LHCN-M2 (cell line): ENCODE measurements around the gene MAN2B2. TPM values are rescaled to one million over a fixed set of nuclear protein-coding genes. Genes with fewer than 3 reads are reported as not detected.
"Not testable (repeated sequence)": the region's sequence is repeated elsewhere in the genome, so short reads cannot be mapped to it uniquely, and the experiment has no call there.

Source experiments
- DNase-seq: peaks from one replicate; pipeline ENCODE4 v3.0.0-alpha.2; 2012; ENCODE audit warnings: low read depth
- total RNA-seq: library from RNA; depleted of rRNA; stranded (reverse); fragments of >200 nt; gene quantifications from 2 replicates; pipeline ENCODE4 v1.2.3, GENCODE V29; 2014

The MAN2B2 gene
- total RNA-seq, 1 experiment from 2014 or later = 32.5 TPM

DNA sequence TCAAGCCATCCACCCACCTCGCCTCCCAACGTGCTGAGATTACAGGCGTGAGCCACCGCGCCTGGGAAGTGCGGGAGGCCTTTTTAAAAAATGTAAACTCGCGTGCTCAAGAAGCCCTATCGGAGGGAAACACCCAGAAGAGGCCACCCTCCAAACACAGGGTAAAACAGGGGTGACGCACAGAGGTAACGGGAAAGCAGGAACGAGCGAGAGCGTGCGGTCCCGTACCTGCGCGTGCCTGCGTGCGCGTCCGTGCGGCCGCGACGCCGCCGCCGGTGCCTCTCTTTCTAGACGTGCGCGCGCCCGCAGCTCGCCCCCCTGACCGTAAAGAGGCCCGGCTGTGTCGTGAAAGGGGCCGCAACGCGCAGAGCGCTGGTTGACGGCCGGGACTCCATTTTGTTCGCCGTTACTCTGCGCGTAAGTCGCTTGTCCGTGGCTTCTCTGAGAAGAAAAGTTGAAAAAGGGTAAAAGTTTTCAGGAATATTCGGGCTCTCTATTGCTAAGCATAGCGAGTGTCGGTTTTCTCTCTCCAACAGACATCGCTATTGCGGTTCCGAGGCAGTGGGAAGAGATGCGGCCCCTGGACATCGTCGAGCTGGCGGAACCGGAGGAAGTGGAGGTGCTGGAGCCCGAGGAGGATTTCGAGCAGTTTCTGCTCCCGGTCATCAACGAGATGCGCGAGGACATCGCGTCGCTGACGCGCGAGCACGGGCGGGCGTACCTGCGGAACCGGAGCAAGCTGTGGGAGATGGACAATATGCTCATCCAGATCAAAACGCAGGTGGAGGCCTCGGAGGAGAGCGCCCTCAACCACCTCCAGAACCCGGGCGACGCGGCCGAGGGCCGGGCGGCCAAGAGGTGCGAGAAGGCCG is 65.5 kb downstream of the MAN2B2 start, which contains the start of gene MRFAP1:
Gene MRFAP1, plus strand, starts transcription at position 394 of the 872 bp plus-strand sequence. Its CDS starts 178 bp downstream, at position 572.
- DNase-seq = peak; percentile 91

DNA sequence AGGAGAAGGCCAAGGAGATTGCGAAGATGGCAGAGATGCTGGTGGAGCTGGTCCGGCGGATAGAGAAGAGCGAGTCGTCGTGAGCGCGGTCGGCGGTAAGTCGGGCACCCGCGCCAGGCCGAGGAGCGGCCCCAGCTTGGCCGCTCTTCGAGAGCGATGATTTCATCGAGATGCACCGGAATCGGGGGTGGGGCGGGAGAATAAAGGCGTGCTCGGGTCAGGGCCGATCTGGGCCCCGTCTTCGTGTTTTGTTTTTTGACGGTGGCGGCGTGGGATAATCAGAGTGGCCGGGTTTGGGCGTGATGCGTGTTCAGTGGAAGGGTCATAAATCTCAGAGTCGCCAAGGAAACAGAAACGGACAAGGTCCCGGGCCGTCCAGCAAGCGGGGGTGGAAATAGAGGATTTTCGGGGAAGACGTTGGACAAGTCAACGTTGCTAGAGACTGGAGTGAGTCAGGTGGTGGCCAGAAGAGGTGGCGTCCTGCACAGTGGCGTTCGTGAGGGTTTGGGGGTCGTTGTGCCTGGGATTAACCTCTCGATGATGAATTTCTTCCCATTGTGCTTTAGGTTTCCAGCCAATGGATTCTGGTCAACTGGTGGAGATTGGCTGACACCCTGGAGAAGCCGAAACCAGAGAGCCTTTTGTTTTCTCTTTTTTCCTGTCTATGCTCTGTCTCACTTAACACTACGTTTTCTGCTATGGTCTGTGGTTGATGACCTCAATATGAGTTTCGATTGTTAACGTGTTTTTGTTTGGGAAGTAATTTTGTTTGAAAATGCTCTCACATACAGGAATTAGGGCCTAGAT is 66.4 kb downstream of the MAN2B2 start:
- peak; percentile 57 for DNase-seq

- DNase-seq = no peak
These were observed 67.0 kb downstream of the MAN2B2 start for GRCh38 chr4:6641971-6642320.

- DNase-seq = no peak
These were observed 68.3 kb downstream of the MAN2B2 start for GRCh38 chr4:6643141-6643847.

DNA sequence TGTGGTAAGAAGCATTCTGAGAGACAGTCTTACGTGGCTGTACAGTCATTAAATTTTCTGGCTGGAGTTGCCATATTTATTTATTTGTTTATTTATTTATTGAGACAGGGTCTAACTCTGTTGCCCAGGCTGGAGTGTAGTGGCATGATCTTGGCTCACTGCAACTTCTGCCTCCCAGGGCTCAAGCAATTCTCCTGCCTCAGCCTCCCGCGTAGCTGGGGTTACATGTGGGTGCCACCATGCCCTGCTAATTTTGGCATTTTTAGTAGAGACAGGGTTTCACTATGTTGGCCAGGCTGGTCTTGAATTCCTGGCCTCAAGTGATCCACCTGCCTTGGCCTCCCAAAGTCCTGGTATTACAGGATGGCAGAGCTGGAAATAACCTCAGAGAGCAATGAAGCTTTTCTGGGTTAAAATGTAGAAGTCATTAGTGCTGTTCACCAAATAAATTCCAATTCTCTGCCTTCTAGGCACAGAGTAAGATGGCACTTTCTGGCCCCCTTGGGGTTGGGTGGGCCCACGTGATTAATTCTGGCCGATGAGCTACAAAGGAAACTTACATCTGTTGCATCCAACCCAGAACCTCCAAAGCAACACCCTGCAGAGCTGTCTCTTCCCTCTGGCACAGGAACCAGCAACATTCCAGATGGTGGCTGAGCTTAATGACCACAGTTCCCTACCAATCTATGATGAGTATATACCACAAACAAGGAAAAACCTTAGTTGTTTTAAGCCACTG is 70.0 kb downstream of the MAN2B2 start:
- DNase-seq = no peak

- no peak for DNase-seq
These were observed 72.2 kb downstream of the MAN2B2 start for GRCh38 chr4:6647169-6647568.

DNA sequence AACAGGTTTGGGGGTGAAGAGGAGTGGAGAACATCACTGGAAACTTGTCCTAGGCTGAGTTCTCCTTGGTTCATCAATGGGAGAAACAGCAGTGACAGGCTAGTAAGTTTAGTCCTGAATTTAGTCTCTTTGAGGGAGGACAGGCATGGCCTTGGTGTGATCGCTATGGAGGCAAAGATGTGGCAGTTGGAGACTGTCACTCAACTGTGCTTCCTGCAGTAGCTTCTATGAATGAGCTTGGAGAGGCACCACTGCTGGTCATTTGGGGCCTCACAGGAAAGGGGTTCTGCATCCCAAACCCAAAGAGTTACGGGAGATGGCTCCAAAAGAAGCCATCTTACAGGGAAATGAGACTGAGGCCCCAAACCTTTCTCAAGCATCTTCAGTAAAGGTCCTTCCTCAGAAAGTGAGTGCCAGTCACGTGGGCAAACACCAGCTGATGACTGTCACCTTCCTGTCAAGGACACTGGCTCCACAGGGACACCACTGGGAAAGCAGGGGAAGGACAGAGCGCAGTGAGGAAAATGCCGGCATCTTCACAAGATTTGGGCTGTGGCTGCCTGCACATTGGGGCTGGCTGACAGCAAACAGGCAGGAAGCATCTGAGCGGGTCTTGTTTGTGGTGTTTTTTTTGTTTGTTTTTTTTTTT is 72.7 kb downstream of the MAN2B2 start:
- no peak for DNase-seq

DNA sequence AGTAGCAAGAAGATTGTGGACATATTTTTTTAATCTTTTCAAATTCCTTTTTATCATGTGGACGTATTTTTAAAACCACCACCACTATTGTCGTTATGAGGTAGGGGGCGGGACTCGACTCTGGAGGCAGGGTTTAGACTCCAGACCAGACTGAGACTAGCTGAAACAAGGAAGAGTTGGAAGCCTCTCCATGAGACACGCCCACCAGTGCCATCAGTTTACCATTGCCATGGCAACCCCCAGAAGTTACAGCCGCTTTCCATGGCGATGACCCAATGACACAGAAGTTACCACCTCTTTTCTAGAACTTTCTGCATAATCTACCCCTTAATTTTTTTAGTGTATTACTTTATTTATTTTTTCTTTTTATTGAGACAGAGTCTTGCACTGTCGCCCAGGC is 74.2 kb downstream of the MAN2B2 start:
- DNase-seq = no peak

DNA sequence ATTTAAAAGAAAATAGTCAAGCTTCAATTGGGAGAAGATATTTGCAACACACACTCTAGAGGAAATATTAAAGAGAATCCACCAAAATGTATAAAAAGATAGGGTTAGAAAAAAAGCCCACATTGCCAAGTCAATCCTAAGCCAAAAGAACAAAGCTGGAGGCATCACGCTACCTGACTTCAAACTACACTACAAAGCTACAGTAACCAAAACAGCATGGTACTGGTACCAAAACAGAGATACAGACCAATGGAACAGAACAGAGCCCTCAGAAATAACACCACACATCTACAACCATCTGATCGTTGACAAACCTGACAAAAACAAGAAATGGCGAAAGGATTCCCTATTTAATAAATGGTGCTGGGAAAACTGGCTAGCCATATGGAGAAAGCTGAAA is 79.2 kb downstream of the MAN2B2 start:
- DNase-seq = not testable (repeated sequence)

- not testable (repeated sequence) for DNase-seq
These were observed 80.3 kb downstream of the MAN2B2 start for GRCh38 chr4:6655291-6655690.

DNA sequence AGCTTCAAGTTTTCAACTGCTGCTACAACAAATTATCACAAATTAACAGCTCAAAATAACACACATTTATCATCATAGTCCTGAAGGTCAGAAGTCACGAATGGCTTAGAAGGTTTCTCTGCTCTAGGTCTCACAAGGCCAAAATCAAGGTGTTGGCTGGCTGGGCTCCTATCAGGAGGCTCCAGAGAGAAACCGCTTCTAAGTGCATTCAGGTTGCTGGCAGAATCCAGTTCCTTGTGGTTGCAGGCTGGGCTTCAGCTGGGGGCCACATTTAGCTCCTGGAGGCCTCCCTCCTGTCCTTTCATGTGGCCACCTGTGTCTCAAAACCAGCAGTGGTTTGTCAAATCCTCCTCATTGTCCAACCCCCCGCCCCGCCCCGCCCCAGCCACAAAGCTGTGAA is 80.9 kb downstream of the MAN2B2 start:
- DNase-seq = no peak

GRCh38 chr4:6657242-6658208 is 82.5 kb downstream of the MAN2B2 start:
- DNase-seq = no peak

DNA sequence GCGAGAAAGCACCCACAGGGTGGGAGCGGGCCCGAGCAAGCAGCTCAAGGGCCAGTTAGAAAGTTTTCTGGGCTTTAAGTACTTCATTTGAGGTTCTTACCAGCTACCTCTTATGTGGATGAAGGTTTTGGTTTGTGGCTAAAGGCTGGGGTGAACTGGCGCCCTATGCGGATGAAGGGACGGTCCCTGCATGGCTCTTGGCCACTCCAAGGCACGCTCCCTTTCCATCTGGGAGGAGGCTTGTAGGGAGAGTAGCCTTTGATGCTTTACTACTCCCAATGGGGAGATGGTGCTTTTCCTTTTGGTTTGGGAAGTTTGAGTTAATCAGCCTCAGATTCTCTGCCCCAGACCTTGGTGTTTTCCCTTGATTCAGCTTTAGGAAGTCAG is 83.2 kb downstream of the MAN2B2 start:
- DNase-seq = no peak

DNA sequence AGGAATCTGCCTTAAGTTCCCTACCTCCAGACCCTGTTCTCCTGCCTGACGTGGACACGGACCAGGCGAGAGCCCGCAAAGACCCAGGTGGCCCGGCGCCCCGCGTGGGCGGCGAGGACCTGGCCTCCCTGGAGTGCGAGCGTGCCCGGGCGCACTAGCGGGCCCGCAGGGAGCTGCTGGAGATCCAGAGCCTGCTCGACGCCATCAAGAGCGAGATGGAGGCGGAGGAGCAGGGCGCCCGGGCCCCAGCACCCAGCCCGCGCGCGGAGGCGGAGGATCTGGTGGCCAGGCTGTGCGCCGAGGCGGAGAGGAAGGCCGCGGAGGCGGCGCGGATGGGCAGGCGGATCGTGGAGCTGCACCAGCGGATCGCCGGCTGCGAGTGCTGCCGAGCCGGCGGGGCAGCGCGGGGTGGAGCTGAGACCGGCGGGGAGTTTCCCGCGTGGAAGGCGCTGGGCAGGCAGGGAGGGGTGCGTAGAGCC is 83.6 kb downstream of the MAN2B2 start:
- no peak for DNase-seq

GRCh38 chr4:6659897-6660296 is 84.9 kb downstream of the MAN2B2 start:
- DNase-seq = no peak

- DNase-seq = no peak
These were observed 85.4 kb downstream of the MAN2B2 start for GRCh38 chr4:6660430-6660829.

DNA sequence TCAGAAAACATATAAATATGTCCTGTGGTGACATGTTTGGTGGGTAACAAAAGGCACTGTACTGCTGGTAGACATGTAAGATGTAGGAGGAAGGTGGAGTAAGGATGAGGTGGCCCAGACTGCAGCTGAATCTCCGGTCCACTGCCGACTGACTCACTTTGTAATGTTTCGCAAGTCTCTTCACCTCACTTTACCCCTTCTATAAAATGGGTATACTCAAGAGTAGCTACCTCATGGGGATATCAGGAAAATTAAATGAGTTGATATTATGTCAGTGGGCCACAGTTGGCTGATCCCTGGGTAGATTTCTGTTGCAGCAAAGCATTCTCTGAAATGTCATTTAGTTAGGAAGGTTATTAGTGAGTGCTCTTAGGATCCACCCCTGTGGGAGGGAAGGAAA is 87.6 kb downstream of the MAN2B2 start:
- no peak for DNase-seq

DNA sequence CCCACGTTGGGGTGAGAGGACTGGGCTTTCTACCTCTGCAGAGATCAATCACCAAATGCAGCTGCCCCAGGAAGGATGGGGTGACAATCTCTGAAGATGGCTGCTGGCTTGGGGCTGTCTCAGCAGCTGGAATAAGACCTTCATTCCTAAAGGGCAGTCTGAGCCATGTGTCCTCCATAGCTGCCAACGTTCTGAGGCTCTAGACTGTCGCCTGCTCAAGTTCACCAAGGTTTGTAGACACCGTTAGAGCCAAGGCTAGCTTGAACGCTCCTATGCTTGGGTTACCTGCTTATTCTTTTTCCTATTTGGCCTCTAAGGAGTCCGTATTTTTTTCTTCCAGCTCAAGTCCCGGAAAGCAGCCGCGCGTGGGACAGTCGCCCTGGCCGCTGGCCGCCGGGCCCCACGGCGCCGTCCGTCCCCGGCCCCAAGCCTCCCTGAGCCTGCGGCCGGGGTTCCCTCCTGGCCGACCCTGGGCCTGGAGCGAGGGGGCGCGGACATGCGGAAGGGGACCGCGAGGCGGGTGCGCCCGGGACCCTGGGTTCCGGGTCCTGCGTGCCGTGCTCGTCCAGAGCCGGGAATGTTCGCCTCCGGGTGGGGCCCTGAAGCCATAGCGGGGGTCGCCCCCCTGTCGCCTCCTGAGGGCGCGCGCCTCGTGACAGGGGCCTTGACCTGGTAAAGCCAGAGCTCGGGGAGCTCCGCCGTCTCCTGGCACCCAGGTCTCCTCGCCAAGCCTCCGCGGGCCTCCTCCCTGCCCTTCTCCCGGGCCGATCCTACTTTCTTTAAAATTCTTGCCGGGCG is 88.8 kb downstream of the MAN2B2 start:
- DNase-seq = no peak

GRCh38 chr4:6665320-6665654 is 90.3 kb downstream of the MAN2B2 start:
- no peak for DNase-seq
